ENCODE data around the gene CARD8.

The CARD8 gene, protein sequence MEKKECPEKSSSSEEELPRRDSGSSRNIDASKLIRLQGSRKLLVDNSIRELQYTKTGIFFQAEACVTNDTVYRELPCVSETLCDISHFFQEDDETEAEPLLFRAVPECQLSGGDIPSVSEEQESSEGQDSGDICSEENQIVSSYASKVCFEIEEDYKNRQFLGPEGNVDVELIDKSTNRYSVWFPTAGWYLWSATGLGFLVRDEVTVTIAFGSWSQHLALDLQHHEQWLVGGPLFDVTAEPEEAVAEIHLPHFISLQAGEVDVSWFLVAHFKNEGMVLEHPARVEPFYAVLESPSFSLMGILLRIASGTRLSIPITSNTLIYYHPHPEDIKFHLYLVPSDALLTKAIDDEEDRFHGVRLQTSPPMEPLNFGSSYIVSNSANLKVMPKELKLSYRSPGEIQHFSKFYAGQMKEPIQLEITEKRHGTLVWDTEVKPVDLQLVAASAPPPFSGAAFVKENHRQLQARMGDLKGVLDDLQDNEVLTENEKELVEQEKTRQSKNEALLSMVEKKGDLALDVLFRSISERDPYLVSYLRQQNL

DNA sequence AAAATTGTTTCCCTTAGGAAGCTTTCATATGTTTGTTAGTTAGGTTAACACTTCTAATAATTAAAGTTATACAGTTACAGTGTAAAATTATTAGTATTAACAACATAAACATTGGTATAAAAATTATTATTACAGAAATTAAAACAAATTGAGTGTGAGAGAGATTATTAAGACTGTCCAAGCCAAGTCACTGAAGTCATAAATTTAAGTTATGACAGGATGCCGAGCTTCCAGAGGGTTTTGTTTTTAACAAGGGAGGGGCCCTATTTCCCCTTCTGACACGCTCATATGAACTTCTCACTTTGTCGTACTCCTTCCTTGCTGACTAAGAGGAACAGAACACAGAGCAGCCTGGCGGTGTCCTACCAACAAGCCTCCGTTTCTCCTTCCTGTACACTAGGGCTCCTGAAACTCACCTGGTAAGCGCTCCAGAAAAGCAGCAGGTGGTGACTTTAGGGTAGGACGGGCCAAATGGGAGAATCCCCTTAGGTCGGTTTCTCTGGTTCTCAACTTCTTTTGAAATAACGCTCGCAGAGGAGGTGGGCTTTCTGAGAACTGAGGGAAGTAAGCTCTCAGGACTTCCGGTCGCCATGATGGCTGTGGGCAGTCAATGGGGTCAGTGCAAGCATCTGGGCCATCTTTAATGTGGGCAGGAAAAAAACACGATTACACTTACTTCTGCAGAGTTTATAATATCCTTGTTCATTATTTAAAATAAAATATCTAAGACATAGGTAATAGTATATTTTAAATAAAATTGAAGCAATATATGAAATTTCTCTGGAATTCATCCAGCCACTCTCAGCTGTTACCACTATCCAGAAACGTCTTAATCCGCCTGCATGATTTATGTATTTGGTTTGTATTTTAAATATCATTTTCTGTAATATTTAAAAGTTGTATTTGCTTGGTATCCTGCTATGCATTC is at the start of gene CARD8:
Gene CARD8 (minus strand): TSS at position 537 of the 928 bp plus-strand sequence. CDS start 14,892 bp downstream, outside the sequence.
- intact Hi-C loops (cut with DNase I): loop anchor here (10.0 kb wide), 2 partner anchors 51 to 81 kb away; partner anchors contain the start of genes LIG1 and ZSWIM9
- DNase-seq: peak; percentile 49 to 95 (median 78)

DNA sequence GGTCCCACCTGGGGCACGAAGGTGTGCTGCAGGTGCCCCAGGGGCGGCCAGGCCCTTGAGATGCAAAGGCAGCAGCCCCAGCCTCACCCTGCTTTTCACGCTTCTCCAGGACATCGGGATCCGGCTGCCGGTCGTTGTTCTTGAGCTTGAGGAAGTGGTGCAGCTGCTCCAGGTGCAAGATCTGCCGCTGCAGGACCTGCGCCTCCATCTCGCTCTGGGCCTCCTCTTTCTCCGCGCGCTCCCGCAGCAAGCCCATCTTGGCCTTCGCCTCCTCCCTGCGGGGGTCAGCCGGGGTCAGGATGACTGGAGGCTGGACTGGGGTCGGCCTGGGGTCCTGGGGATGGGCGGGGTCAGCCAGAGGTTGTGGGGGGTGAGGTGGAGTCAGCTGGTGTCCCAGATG is 48.2 kb upstream of the CARD8 start:
- DNase-seq: peak in 1 of 10 donors; percentile 56
- intact Hi-C loops (cut with DNase I): no loop called here

DNA sequence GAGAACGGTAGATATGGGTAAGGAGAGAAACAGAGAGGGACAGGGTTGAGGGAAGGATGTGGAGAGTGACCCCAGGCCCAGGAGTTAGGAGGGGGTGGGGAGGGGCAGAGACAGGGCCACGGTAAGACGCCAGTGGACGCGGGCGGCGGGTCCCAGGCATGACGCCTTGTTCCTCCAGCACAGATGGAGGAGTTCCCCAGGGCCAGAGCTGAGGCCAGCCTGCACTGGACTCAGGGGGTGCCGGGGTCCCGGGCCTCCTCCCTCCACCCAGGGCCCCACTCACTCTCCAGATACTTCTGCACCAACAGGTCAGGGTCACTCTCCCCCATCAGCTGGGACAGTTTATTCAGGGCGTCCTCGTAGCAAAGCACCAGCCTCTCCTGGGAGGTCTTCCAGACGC is 47.7 kb upstream of the CARD8 start:
- intact Hi-C loops (cut with DNase I): no loop called here
- DNase-seq: peak in 2 of 10 donors; percentile 26 to 79

DNA sequence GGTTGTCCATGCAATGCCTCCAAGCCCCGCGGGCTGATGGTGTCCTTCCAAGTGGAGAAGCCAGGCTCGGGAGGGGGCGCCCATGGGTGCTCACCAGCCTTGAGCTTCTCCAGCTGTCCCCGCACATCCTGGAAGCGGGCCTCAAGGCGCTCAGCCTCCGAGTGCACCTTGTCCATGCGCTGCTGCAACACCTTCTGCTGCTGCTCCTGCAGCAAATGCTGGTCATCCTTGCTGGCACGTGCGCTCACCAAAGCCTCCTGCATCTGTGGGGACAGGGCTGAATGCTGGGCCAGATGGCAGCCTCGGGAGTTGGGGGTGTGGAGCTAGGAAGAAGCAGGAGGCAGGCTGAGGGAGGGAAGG is 46.9 kb upstream of the CARD8 start:
- intact Hi-C loops (cut with DNase I): no loop called here
- DNase-seq: peak in 1 of 10 donors; percentile 62

DNA sequence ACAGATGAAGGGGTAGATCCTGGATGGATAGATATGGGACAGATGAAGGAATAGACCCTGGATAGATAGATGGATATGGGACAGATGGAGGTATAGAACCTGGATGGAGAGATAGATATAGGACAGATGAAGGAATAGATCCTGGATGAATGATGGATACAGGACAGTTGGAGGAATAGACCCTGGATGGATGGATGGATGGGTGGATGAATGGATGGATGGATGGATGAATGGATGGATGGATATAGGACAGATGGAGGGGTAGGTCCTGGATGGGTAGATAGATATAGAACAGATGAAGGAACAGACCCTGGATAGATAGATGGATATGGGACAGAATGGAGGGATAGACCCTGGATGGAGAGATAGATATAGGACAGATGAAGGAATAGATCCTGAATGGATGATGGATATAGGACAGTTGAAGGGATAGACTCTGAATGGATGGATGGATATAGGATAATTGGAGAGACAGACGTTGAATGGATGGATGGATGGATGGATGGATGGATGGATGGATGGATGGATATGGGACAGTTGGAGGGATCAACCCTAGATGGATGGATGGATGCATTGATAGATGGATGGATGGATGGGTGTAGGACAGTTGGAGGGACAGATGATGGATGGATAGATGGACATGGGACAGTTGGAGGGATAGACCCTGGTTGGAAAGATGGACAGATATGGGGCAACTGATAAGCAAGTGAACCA is 46.3 kb upstream of the CARD8 start:
- intact Hi-C loops (cut with DNase I): no loop called here
- DNase-seq: no peak

DNA sequence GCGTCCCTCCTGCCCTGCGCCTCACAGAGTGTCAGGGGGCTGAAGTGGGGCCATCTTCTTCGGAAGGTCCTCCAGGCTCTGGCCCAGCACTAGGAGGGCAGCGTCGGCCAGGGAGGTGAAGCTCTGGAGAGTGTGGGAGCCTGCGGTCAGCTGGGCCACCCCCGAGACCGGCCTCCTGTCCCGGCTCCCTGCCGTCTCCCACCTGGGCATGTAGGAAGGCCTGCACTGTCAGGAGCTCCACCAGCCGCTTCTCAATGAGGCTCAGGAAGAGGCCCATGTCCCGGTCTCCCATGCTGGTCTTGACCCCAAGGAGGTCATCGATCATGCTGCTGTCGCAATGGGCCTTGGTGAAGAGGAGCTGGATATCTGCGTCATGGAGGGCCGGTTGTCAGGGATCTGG is 42.3 kb upstream of the CARD8 start:
- intact Hi-C loops (cut with DNase I): no loop called here
- DNase-seq: no peak

DNA sequence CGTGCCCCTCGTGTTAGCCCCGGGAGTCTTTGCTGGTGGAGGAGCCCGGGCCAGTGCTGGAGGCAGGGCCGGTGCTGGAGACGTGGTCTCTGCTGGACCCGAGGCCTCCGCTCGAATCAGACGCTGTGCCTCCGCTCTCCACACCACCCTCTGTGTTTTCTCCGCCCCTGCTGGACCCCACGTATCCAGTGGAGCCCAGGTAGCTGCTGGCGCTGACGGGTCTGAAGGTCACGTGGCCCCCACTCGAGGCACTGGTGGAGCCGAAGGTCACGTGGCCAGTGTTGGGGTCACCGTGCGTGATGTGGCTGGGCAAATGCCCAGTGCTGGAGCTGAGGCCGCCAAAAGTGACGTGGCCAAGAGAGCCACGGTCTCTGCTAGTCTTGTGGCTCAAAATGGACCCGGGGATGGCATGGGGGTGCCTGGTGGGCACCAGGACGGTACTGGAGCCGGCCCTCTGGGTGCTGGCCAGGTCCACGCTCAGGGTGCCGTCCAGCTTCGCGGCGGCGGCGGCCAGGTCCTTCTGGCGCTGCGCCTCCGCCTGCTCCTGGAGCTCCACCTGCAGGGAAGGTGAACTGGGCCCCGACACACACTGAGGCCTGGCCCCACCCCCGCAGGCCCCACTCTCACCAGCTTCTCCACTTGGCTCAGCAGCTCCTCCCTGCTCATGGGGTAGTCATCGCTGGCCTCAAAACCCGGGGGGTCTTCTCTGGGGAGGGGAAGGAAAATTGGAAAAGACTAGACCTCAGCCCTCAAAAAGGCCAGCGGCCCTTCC is 41.4 kb upstream of the CARD8 start:
- DNase-seq: peak in 2 of 10 donors; percentile 35 to 83
- intact Hi-C loops (cut with DNase I): no loop called here

DNA sequence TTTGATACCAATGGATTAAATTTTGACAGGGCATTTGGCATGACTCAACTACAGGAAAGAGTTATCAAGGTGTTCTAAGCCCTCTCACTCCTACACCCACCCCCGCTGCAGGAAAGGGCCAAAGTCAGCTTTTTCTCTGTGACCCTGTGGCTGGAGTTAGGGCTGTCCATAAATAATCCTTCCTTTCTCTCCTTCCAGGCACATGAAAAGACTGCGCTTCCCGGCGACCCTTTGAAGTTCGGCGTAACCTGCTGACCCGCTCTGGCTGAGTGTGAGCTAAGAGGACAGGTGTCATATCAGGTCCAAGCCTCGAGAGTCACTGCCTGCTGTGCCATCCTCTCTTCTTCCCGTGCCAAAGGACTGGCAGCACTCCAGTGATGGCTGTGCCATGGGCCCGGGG is 39.7 kb upstream of the CARD8 start:
- DNase-seq: peak in 2 of 10 donors; percentile 2 to 19
- intact Hi-C loops (cut with DNase I): no loop called here

DNA sequence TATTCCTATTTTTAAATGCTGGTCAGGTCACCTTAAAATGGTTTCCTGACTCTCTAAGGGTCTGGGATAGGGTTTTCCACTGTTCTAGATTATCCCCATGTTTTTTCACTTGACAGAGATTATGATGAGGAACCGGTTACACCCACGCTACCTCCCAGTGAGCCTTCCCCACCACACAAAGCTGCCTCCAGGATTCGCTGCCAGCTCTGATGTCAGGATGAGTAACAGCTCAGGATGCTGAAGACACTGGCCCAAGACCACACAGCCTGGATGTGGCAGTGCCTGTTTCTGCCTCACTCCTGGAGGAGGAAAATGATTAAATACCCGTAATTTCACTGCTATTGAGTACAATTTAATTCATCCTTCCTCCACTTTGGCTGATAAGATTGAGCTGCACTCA is 37.1 kb upstream of the CARD8 start:
- peak in 2 of 10 donors; percentile 2 to 8 for DNase-seq
- intact Hi-C loops (cut with DNase I): no loop called here

DNA sequence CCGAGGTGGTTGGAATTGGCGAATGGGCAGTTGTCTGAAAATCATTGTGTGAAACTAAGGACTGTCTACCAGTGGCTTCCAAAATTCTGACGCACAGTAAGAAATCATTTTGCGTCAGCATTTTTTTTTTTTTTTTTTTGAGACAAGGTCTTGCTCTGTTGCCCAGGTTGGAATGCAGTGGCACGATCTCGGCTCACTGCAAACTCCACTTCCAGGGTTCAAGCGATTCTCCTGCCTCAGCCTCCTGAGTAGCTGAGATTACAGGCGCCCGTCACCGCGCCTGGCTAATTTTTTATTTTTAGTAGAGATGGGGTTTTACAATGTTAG is 35.7 kb upstream of the CARD8 start:
- intact Hi-C loops (cut with DNase I): loop anchor here (1.0 kb wide), 1 partner anchor 24 kb away; no protein-coding TSS in a partner anchor

DNA sequence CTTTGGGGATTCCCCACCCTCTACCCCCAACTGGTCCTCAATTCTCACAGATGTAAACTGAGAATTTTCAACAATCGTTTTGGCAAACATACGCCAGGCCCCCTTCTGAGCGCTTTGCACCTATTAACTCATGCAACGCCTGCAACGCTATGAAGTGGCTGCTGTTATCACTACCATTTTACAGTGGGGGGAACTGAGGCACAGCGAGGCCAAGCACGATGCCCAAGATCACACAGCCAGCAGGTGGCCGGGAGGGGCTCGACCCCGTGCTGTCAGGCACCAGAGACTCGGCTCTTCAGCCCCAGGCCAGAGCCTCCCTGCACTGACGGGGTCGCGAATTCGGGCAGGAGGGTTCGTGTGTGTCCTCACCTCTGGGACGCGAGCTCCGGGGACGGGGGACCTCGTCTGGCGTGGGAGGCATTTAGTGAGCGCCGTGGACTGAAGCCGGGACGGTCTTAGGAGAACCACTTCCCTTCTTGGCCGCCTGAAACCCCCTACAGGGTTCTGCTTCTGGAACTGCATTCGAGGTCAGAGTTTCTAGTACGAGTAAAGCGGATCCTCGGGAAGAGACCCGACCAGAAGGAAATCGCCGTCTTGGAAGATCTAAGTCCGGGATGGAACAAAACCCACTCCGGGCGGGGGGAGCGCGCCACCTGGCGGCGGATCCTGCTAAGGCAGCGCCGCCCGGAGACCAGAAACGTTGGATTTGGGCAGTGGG is 35.2 kb upstream of the CARD8 start:
- peak; percentile 54 to 96 (median 78) for DNase-seq
- intact Hi-C loops (cut with DNase I): loop anchor here (1.0 kb wide), 1 partner anchor 24 kb away; no protein-coding TSS in a partner anchor

More for the DNA sequence above, 35.7 kb upstream of the CARD8 start:
- peak in 1 of 10 donors; percentile 8 for DNase-seq

DNA sequence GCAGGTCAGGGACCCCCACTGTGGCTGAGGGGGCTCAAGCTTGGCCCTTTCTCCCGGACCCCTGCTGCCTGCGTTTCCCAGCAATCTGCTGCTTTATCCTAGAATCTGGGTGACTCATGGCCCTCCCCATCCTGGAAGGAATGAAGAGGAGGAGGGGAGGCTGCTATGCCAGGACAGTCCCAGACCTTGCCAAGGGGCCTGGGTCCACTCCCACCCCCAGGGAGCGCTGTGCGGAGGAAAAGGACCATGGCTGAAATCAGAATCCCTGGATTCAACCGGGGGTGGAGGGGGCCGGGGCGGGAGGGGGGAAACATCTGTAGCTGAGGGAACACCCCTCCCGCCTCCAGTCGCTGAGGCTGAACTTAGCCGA is 34.7 kb upstream of the CARD8 start:
- DNase-seq: peak in 2 of 10 donors; percentile 20 to 35
- intact Hi-C loops (cut with DNase I): no loop called here

DNA sequence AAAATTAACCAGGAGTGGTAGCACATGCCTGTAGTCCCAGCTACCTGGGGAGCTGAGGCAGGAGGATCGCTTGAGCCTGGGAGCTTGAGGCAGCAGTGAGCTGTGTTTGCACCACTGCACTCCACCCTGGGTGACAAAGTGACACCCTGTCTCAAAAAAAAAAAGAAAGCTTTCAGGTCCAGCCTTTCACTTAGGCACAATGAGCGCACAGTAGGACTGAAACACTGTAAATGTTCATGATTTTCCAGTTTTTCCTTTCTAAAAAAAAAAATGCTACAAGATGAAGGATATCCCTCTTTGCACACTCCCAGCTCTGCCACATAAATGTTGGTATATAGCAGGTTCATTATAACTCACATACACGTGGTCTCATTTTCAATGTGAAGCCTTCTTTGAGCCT is 32.0 kb upstream of the CARD8 start:
- DNase-seq: peak in 3 of 10 donors; percentile 12 to 23 (median 18)
- intact Hi-C loops (cut with DNase I): no loop called here

DNA sequence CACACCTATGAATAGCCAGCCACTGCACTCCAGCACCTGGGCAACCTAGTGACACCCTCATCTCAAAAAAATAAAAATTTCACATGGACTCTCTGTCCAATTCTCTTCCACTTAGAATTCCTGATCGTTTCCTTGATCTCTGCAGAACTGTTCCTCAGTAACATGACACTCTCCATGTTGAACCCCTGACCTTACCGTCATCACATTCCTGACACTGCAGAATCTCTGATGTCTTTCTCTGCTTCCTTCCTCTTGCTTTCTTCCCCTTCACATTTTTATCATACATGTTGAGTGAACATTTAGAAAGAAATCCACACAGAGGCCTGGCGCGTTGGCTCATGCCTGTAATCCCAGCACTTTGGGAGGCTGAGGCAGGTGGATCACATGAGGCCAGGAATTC is 29.2 kb upstream of the CARD8 start:
- intact Hi-C loops (cut with DNase I): no loop called here
- DNase-seq: peak in 1 of 10 donors; percentile 14

DNA sequence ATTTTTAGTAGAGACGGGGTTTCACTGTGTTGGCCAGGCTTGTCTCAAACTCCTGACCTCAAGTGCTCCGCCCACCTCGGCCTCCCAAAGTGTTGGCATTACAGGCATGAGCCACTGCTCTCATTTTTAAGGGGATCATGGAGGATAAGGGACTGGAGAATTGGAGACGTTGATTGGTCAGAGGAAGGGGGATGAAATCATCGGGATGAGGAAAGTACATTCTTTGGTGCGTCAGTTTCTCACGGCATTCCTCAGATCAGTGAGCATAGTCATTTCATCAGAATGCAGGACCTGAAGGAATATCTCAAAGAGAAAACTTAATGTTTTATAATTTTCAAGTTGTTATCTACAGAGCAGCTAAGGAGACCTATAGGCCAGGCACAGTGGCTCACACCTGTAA is 28.2 kb upstream of the CARD8 start:
- DNase-seq: peak in 1 of 10 donors; percentile 10
- intact Hi-C loops (cut with DNase I): no loop called here

DNA sequence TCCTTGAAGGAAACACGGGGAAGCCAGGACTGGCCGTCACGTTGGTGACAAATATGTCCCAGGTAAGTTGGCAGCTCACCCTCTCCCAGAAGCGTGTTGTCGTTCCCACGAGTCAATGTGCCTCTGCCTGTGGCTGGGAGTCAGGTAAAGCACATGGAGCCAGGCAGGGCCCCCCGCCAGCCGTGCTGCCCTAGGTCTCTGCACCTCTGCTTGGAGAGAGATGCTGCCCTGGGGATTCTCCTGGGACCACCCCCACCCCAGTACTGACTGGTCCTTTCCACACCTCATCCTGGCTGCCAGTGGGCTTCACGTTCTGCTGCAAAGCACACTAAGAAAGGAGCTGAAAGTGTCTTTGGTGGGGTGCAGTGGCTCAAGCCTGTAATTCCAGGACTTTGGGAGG is 24.0 kb upstream of the CARD8 start:
- peak in 2 of 10 donors; percentile 49 to 73 for DNase-seq
- intact Hi-C loops (cut with DNase I): no loop called here

DNA sequence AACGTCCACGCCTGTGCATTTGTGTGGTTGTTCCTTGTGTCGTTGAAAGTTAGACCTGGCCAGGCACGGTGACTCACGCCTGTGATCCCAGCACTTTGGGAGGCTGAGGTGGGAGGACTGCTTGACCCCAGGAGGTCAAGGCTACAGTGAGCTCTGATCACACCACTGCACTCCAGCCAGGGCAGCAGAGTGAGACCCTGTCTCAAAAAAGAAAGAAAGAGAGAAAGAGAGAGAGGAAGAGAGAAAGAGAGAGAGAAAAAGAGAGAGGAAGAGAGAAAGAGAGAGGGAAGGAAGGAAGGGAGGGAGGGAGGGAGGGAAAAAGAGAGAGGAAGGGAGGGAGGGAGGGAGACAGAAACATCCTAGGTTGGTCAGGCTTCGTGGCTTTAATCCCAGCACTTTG is 19.2 kb upstream of the CARD8 start:
- intact Hi-C loops (cut with DNase I): no loop called here
- DNase-seq: peak in 1 of 10 donors; percentile 36

DNA sequence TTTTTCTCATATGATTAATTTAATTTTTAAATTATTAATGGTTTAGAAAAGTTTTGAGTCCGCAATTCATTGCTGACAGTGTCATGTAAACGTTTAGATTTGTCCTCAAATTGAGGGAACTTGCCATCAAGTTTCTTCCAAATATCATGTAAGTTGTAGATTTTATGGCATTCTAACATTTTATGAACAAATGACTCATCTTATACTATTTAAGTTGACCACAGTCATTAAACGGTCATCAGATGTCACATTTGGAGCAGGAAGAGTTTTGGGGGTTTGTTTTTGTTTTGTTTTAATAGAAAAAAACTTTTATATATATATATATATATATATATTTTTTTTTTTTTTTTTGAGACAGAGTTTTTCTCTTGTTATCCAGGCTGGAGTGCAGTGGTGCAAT is 18.5 kb upstream of the CARD8 start:
- intact Hi-C loops (cut with DNase I): no loop called here
- no peak for DNase-seq

All from posterior cingulate gyrus (tissue), 11 donors.